IPS DF 4.7 (cell line): ENCODE data around the gene PARD6B.

Experiments used
- DNase-seq: peaks from one replicate; pipeline ENCODE4 v3.0.0-alpha.2; 2013; ENCODE audit warnings: low spot score; ENCODE audit errors: extremely low read depth

Gene PARD6B

DNA sequence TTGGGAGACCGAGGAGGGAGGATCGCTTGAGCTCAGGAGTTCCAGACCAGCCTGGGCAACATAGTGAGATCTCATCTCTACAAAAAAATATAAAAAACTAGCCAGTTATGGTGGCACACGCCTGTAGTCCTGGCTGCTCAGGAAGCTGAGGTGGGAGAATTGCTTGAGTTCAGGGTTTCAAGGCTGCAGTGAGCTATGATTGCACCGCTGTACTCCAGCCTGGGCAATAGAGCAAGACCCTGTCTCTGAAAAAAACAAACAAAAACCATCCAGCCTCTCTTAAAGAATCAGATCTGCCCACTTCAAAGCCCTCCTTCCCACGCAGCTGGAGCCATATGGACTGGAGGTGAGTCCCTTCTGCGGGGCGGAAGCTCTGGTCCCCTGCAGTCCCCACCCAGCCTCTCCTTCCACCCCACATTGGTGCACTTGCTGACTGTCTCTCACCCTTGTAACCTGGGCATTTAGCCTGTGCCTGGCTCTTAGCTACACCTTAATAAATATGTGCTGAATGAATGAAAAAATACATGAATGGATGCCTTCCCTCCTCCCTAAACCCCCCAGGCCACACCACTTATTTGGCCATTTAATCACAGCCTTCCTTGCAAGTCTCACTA, 7.2 kb upstream of the PARD6B start:
- DNase-seq: no peak

DNA sequence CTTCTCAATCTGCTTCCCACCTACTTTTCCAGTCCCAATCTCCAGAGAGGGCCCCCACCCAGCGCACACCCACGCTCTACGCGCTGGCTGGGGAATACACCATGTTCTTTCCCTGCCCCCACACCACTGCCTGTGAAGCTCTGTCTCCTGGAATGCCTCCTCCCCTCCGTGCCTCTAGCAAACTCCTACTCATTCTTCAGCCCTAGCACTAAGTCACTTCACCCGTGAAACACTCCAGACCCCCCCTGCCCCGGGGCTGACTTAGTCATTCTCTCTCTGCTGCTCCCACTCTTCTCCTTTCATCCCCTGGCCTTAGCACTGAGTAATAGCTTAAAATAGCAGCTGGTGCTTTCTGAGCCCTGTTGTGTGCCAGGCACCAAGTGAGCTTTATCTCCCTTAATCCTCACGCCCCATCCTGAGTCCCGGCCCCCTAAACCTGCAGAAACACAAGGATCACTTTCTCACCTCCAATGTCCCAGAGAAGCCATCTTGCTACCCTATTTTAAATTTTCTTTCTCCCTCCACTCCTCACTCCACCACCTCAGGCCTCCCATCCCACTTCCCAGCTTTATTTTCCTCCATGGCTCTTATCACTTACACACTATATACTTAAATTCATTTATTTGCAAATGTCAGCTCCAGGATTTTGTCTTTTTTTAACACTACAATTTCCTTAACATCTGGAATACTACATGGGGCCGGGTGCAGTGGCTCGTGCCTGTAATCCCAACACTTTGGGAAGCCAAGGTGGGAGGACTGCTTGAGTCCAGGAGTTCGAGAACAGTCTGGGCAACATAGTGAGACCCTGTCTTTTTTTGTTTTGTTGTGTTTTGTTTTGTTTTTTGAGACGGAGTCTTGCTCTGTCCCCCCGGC, 6.3 kb upstream of the PARD6B start:
- DNase-seq: no peak

DNA sequence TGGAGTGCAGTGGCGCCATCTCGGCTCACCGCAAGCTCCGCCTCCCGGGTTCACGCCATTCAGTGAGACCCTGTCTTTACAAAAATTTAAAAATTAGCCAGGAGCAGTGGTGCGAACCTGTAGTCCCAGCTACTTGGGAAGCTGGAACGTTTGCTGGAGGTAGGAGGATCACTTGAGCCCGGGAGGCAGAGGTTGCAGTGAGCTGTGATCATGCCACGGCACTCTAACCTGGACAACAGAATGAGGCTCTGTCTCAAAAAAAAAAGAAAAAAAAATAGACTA, 5.7 kb upstream of the PARD6B start:
- no peak for DNase-seq

DNA sequence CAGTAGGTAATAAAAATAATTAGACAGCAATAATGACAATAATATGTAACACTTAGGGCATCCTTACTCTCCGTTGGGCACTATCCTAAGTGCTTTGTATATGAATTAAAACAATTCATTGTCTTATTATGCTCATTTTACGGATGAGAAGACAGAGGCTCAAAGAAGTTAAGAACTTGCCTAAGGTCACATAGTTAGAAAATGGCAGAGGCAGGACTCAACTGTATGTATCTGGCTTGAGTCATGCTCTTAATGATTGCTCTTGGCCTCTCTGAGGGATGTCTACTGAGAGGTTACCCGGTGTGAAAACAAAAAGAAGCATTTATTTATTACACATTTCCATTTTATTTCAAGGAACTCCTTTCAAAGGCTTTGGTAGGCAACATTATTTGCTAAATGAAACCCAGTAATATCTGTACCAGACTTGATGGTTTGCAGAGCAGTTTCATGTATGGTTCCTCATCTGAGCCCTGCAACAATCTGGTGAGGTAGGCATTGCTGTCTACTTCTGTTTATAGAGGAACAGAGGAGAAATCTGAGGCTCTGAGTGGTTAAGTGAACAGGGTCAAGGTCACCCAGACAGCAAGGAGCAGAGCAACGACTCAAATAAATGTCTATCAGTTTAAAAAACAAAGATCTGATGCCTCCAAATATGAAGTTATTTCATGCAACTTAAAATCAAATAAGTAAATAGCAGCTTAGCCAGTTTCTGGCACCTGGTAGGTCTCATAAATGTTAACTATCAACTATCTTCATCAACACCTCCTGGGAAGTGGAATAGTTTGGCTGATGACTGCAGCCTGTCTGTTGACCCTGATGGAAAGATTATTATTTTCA, 4.2 kb upstream of the PARD6B start:
- no peak for DNase-seq

DNA sequence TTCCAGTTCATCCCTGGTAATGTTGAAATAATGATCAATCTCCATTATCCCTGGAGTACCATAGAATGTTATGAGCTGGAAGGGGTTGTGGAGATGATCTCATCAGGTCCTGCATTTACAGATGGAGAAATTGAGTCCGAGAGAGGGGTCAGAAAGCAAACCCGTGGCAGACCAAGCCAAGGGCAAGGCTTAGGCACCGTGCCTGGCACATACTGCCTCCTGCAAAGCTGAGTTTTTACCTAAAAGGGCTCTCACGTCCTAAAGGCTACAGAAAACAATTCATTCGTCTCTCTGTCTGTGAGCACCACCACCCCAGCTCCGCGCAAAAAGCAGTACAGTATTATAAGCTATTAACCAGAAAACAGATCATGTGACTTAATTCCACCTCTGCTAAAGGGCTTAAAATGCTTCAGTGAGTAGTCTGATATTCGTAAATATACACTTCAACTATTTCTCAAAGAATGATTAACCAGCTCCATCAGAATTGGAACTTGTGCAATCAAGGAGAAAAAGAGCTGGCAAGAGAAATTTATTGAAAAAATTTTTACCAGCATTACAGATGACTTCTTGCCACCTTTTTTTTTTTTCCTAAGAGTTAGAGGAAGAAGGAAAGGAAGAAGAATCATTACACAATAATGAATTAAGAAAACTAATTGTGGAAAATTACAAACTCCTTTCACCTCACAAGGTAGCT, 3.4 kb upstream of the PARD6B start:
- DNase-seq: no peak

DNA sequence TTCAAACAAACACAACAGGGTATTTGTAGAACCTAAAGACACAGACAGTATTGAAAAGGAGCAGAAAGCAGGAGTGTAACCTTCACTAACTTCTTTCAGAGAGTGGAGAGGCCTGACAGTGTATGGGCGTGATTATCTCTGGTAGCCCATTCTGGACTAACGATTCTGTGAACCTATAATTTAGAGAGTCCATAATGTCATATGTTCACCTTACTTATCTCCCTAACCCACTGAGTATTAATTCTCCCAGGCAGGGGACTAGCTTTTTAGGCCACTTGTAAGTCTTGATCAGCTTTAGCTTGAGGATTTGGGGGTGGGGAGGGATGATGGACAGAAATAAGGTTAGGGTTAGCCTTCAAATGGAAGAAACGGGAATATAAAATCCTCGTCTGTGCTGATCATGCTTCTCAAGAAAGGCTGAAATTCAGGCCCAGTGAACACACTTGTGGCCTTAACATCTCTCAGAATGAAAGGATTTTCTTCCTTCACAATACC, 2.8 kb upstream of the PARD6B start:
- DNase-seq: no peak

DNA sequence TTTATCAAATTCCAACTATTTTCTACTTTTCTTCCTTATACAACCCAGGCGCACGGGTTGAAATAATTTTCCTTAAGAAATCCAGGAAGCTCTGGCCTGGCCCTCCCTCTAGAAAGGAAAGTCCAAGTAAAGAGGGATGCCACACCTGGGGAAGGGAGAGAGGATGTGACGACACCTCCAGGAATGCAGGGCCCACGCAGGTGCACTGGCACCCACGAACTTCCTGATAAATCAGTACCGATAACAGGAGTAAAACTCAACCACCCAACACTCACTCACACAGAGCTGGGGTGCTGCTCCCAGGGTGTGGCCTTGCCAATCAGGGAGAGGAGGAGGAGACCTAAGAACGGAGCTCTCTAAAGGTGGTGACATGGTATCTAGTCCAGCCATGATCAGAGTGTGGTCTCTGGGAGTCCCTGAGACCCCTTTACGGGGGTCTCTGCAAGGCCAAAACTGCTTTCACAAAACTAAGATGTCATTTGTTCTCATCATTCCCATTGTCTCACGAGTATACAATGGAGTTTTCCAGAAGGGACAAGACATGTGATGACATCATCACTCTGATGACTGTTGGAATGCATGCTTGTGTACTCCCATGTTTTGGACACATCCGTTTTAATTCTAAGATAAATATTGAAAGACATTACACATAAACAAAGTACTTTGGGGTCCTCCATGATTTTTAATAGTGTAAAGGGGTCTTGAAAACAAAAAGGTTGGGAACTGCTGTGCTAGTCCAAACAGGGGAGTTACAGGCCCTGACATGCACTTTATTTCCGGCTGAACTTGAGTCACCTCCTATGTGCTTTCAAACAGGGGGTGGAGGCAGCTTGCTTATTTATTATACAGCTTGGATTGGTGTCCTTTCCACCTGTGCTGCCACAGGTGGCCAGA, 2.2 kb upstream of the PARD6B start:
- no peak for DNase-seq

DNA sequence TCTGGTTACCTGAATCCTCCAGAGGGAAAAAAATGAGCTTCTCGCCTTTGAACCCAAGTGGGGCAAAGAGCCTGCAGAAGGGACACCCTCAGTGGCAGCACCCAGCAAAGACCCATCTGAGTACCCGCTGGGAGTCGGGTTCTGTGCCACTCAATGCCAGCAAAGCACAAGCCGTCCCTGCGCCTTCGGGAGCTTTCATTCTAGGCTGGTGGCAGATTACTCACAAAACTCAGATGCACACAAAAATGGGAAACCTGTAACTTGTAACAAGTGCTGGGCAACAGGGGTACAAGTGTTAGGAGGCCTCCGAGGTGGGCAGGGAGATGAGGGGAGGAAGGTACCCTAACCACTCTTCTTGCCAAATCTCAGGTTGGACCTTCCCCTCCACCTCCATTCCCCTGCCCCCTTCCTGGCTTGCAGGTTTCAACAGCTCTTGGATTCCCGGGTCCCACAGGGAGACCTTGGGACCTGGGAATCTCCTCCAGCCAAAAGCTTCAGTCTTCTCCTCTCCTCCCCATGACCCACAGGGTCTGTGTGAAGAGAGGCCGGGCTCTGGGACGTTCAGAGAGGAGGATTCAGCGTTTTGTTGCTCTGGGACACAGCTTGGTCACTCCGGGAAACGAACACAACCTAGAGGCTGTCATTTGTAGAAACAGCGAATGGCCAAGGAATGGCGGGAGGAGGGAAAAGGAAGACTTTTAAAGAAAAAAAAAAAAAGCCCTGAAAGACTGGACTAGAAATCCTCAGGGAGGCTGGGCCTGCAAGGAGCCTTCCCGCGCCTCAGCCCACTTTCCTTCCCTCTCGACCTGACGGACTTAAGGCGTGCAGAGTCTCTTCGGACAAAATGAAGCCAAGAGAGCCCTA, 1.2 kb upstream of the PARD6B start:
- DNase-seq: no peak

DNA sequence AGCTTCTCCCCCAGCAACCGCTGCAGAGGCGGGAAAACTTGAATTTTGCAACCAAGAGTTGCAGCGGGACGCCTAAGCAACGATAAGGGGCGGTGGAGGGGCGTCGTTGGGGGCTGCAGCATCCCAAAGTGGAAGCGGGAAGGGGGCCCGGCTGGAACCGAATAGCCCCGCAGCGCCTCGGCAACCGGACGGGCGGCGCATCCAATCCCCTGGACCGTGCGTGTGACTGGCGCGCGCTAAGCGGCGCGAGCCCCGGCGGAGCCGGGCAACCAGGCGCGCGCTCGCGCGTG, 670 bp upstream of the PARD6B start:
- DNase-seq: no peak

DNA sequence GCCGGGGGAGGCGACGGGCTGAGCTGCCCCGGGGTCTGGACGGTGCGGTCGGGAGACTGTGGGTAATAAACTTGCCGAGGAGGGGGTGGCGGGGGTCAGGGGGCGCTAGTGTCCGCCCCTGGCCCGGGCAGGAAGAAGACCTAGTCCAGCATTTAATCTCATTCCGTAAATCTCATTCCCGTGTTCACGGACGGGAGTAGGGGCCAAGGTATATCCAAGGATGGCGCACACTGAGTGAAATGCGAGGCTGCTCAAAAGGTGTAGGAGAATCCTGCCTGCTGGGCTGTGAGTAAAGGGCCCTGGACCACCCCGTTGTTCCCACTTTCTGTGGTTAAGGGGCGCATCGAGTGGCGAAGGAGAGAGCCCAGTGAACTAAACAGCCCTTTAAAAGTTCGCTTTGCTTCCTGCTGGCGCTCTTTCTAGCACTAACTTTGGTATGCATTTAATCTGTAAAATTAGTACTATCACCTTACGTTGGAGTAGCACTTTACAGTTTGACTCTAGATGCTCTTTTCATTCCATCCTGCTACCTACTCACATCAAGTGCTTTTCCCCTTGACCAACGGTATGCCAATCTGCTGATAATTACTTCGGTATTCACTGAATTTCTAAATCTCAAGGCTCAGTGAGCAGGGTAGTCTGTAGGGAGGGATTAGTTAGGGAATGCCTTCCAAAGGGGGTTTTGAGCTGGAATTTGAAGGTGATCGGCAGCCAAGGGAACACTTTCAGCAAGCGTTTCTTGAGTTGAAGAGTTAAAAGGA, 730 bp downstream of the PARD6B start:
- no peak for DNase-seq

DNA sequence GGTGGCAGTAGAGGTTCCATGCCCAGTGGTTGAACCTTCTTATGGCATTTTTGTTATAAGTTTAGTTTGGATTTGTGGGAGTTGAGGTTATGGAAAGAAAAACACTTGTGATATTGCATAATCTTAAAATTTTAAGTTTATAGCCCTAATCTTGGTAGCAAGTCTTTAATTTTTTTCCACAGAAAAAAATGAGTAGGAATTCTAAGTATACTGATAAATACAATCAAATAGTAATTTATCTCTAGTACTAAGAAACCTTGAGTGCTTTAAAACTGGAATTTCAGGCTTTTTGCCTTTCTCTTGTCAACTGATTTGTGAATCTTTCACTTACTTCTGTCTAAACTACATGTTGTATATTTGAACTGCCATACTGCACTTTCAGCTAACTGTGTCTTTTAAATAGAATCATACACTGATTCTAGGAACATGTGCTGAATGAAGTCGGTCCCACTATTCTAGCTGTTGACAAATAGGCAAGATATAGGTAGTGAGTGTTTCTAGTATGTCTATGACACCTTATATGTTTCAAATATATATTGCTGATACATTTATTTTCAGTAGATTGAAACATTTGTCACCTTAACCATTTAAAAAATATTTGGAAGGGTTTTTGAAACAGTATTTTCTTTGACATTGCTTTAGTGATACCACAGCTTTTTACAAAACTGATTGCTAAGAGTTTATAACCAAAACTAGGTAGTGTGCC, 2.4 kb downstream of the PARD6B start:
- no peak for DNase-seq

DNA sequence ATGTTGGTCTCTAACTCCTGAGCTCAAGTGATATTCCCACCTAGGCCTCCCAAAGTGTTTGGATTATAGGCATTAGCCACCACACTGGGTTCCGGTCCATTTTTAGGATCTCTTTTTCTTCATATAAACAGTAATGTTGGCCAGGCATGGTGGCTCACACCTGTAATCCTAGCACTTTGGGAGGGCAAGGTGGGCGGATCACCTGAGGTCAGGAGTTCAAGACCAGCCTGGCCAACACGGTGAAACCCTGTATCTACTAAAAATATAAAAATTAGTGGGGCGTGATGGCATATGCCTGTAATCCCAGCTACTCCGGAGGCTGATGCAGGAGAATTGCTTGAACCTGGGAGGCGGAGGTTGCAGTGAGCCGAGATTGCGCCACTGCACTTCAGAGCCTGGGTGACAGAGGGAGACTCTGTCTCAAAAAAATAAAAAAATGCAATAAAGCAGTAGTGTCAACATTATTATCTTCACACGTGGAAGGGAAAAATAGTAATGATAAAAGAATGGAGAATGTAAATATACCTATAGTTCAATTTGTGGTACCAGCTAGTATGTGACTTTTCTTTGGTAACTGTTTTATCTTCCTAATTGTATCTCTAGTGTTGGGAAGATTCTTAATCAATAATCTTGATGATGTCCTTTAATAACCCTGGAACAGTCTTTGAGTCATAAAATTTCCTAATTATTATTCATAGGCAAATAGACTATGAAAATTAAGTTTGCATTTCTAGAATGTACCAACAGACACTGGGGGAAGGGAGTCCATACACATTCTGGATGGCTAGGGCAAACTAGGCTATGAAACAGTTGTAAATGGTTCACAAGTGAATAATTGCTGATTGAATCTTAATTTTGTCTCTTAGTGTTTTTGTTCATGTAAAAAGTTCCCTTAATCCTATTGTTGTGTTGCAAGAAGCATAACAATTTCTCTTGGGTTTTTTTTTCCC, 3.6 kb downstream of the PARD6B start:
- no peak for DNase-seq

DNA sequence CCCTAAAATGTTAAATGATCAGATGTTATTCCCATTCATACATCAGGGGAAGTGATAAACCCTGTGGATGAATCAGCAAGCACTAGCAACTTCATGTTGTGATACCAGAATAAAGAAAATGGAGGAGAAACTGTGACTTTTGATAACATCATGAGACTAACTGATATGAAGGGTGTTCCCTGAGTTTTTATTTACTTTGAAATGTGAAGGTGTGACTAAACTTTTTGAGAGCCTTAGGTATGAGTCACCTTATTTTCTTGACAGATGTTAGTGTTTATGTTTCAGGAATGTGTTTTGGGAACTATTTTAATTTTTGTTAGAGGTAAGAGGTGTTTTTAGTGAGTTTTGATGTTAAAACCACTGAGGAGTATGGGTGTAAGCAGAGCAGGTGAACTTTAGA, 4.4 kb downstream of the PARD6B start:
- no peak for DNase-seq

DNA sequence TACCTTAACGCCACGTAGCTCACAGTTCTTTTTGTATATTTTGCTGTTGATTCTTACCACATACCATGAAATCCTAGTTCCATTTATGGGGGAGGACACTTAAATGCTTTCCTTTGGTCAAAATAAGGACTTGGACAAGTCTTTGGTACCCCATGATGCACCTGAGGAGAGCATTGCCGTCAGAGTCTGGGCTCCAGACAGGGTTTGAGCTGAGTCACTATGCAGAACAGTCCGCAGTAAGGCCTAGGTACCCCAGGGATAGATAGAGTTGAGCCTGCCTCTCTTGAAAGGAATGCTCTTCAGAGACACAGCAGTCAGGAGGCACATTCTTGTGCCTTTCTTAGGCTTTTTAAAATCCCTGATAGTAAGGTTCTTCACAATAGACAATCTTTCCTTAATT, 6.0 kb downstream of the PARD6B start:
- DNase-seq: no peak

DNA sequence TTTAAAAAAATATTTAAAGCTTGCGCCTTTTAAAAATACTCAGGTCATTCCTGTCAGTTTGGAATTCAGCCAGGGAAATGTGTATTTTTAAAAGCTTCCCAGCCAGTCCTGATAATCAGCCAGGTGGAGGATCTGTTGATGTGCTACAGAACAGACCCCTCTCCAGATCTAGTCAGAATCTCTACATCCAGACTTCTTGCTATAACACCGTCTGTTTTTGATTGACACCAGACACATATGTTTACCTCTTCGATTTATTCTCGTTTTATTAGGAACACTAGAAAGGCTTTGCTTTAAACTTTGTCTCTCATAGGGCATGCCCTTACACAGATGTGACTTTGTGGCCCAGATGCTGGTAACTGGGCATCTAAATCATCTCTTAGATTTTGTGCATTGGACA, 11.7 kb downstream of the PARD6B start:
- DNase-seq: no peak

DNA sequence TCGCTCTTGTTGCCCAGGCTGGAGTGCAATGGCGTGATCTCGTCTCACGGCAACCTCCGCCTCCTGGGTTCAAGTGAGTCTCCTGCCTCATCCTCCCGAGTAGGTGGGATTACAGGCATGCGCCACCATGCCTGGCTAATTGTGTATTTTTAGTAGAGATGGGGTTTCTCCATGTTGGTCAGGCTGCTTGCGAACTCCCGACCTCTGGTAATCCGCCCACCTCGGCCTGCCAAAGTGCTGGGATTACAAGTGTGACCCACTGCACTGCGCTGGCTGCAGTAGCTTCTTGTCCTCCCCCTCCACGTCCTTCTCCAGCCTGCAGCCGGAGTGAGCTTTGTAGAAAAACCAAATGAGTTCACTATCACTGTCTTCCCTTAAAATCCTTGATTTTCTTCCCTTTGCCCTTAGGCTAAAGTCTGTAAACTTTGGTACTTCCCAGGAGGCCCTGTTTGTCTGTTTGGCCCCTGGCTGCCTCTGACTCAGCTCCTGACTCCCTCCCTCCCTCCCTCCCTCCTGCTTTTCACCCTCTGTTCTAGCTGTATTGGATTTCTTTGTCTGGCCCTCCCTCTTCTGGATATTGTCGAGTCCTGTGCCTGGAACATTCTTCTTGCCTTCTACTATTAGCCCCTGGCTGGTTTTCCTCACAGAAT, 12.9 kb downstream of the PARD6B start:
- DNase-seq: no peak

DNA sequence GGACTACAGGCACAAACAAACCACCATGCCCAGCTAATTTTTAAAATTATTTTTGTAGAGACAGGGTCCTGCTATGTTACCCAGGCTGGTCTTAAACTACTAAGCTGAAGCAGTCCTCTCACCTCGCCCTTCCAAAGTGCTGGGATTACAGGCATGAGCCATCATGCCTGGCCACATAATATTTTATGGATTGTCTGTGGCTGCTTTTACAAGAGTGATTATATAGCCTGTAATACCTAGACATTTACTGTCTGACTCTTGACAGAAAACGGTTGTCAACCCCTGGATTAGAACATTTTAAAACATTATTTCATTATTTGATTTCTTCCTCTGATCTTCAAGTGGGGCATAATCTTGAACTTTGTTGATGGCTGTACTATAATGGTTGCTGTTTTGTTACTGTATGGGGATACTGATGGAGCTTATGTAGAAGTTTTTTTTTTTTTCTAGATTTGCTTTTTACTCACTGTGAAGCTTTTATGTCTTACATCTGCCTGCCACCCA, 14.3 kb downstream of the PARD6B start:
- no peak for DNase-seq
